HEK293 (cell line): ENCODE measurements around the gene GPR3.
"Not testable (repeated sequence)": the region's sequence is repeated elsewhere in the genome, so short reads cannot be mapped to it uniquely, and the experiment has no call there.

Experiments
- CTCF ChIA-PET: fragments of 350-600 bp; formaldehyde crosslinking; extraction: SDS; loops from one replicate; lab custom pipeline; 2021; ENCODE audit warnings: antibody characterized with exemption; lab: Yijun Ruan, JAX
- POLR2A ChIA-PET: fragments of 300-600 bp; formaldehyde crosslinking; extraction: SDS; loops from one replicate; lab custom pipeline; 2020; ENCODE audit warnings: antibody characterized with exemption, inconsistent platforms; lab: Yijun Ruan, JAX
- H3K27ac ChIP-seq: fragments of 200-500 bp; sonication (Bioruptor generic); 2 replicates; pipeline ENCODE4 v1.5.1; 2014; ENCODE audit warnings: low read depth, low read length, control low read depth, inconsistent platforms; ENCODE audit errors: extremely low read depth
- H3K36me3 ChIP-seq, 2 experiments: fragments of 200-500 bp in 1 of 2; sonication (Bioruptor generic) in 1 of 2; 1 replicate in 1 of 2; 2 replicates in 1 of 2; pipeline ENCODE4 v1.5.1; 2014 to 2017; ENCODE audit warnings: inconsistent platforms in 2 of 2, low read length in 2 of 2; ENCODE audit not compliant: control insufficient read depth in 2 of 2, insufficient read depth in 1 of 2
- H3K4me1 ChIP-seq: fragments of 200-500 bp; sonication (Bioruptor generic); 2 replicates; pipeline ENCODE4 v1.5.1; 2014; ENCODE audit warnings: mild to moderate bottlenecking, low read length, inconsistent platforms; ENCODE audit not compliant: control insufficient read depth, insufficient read depth
- H3K4me3 ChIP-seq: 2 replicates; pipeline ENCODE4 v1.5.1; 2011; ENCODE audit warnings: low read depth, mild to moderate bottlenecking, control low read depth, low read length, moderate library complexity
- H3K9me3 ChIP-seq: fragments of 200-500 bp; sonication (Bioruptor generic); 2 replicates; pipeline ENCODE4 v1.5.1; 2014; ENCODE audit warnings: low read depth, low read length, inconsistent platforms; ENCODE audit not compliant: control insufficient read depth, insufficient read depth
- CTCF ChIP-seq: fragments of 450-650 bp; formaldehyde crosslinking; IDR thresholded peaks from 2 replicates; pipeline ENCODE4 v1.5.1; 2016; ENCODE audit warnings: missing biosample characterization, missing genetic modification characterization
- PRDM1 ChIP-seq: fragments of 450-650 bp; formaldehyde crosslinking; IDR thresholded peaks from 2 replicates; pipeline ENCODE4; 2016; ENCODE audit warnings: missing biosample characterization, missing genetic modification characterization
- PRDM2 ChIP-seq: fragments of 450-650 bp; formaldehyde crosslinking; IDR thresholded peaks from 2 replicates; pipeline ENCODE4 v1.5.1; 2016; ENCODE audit warnings: missing biosample characterization, missing genetic modification characterization, borderline replicate concordance
- SALL2 ChIP-seq: fragments of 450-650 bp; formaldehyde crosslinking; IDR thresholded peaks from 2 replicates; pipeline ENCODE4 v1.5.0; 2017; ENCODE audit warnings: missing biosample characterization, mild to moderate bottlenecking, missing genetic modification characterization, borderline replicate concordance
- TRIM28 ChIP-seq: IDR thresholded peaks from 2 replicates; pipeline ENCODE4 v1.6.1; 2011; ENCODE audit warnings: low read length, control low read depth, borderline replicate concordance
- YY1 ChIP-seq: fragments of 450-650 bp; formaldehyde crosslinking; IDR thresholded peaks from 2 replicates; pipeline ENCODE4 v1.5.1; 2018; ENCODE audit warnings: missing biosample characterization, missing genetic modification characterization
- ZBTB26 ChIP-seq: fragments of 450-650 bp; formaldehyde crosslinking; optimal IDR thresholded peaks from 2 replicates; pipeline ENCODE3; 2016; ENCODE audit warnings: missing biosample characterization, mild to moderate bottlenecking, missing genetic modification characterization
- ZBTB8A ChIP-seq: fragments of 450-650 bp; formaldehyde crosslinking; IDR thresholded peaks from 2 replicates; pipeline ENCODE4 v1.5.1; 2016; ENCODE audit warnings: missing biosample characterization, missing genetic modification characterization
- ZNF112 ChIP-seq: fragments of 450-650 bp; formaldehyde crosslinking; IDR thresholded peaks from 2 replicates; pipeline ENCODE4 v1.5.0; 2017; ENCODE audit warnings: missing biosample characterization, missing genetic modification characterization
- ZNF155 ChIP-seq: fragments of 450-650 bp; formaldehyde crosslinking; IDR thresholded peaks from 2 replicates; pipeline ENCODE4 v1.5.1; 2016; ENCODE audit warnings: missing biosample characterization, missing genetic modification characterization
- ZNF157 ChIP-seq: fragments of 450-650 bp; formaldehyde crosslinking; IDR thresholded peaks from 2 replicates; pipeline ENCODE4 v1.5.1; 2016; ENCODE audit warnings: missing biosample characterization, missing genetic modification characterization
- ZNF239 ChIP-seq: fragments of 450-650 bp; formaldehyde crosslinking; IDR thresholded peaks from 2 replicates; pipeline ENCODE4 v1.5.1; 2016; ENCODE audit warnings: missing biosample characterization, missing genetic modification characterization
- ZNF366 ChIP-seq: fragments of 450-650 bp; formaldehyde crosslinking; conservative IDR thresholded peaks from 2 replicates; pipeline ENCODE4 v1.5.1; 2016; ENCODE audit warnings: missing biosample characterization, missing genetic modification characterization
- ZNF555 ChIP-seq: fragments of 450-650 bp; formaldehyde crosslinking; conservative IDR thresholded peaks from 2 replicates; pipeline ENCODE4 v1.5.1; 2017; ENCODE audit warnings: missing biosample characterization, mild to moderate bottlenecking, missing genetic modification characterization, inconsistent platforms
- ZNF670 ChIP-seq: fragments of 450-650 bp; formaldehyde crosslinking; IDR thresholded peaks from 2 replicates; pipeline ENCODE4 v1.5.1; 2016; ENCODE audit warnings: missing biosample characterization, missing genetic modification characterization, low read depth
- ZSCAN16 ChIP-seq: fragments of 450-650 bp; formaldehyde crosslinking; IDR thresholded peaks from 2 replicates; pipeline ENCODE4 v1.5.1; 2016; ENCODE audit warnings: missing biosample characterization, missing genetic modification characterization
- TF ChIP-seq, protein P1 (sequence below): fragments of 450-650 bp; formaldehyde crosslinking; IDR thresholded peaks from 2 replicates; pipeline ENCODE4 v1.5.1; 2017; ENCODE audit warnings: missing biosample characterization, missing genetic modification characterization
- TF ChIP-seq, protein P2 (sequence below): fragments of 450-650 bp; formaldehyde crosslinking; IDR thresholded peaks from 2 replicates; pipeline ENCODE4 v1.5.1; 2016; ENCODE audit warnings: missing biosample characterization, missing genetic modification characterization, borderline replicate concordance
- TF ChIP-seq, protein P3 (sequence below): fragments of 450-650 bp; formaldehyde crosslinking; IDR thresholded peaks from 2 replicates; pipeline ENCODE4 v1.5.1; 2016; ENCODE audit warnings: missing biosample characterization, missing genetic modification characterization
- TF ChIP-seq, protein P4 (sequence below): fragments of 450-650 bp; formaldehyde crosslinking; IDR thresholded peaks from 2 replicates; pipeline ENCODE4 v1.5.1; 2016; ENCODE audit warnings: missing biosample characterization, missing genetic modification characterization

The GPR3 gene

GRCh38 chr1:27406362-27406680 is 13.9 kb downstream of the GPR3 start (continued):
- TF ChIP-seq, protein P1, sequence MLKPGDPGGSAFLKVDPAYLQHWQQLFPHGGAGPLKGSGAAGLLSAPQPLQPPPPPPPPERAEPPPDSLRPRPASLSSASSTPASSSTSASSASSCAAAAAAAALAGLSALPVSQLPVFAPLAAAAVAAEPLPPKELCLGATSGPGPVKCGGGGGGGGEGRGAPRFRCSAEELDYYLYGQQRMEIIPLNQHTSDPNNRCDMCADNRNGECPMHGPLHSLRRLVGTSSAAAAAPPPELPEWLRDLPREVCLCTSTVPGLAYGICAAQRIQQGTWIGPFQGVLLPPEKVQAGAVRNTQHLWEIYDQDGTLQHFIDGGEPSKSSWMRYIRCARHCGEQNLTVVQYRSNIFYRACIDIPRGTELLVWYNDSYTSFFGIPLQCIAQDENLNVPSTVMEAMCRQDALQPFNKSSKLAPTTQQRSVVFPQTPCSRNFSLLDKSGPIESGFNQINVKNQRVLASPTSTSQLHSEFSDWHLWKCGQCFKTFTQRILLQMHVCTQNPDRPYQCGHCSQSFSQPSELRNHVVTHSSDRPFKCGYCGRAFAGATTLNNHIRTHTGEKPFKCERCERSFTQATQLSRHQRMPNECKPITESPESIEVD: no peak
- no peak for TF ChIP-seq ZNF155 (tag by site-specific recombination)
- TF ChIP-seq ZNF239 (tag by site-specific recombination): no peak
- TF ChIP-seq PRDM2 (tag by site-specific recombination): no peak
- TF ChIP-seq ZNF555 (tag by site-specific recombination): no peak
- no peak for TF ChIP-seq ZBTB8A (tag by site-specific recombination)
- no peak for TF ChIP-seq ZBTB26
- TF ChIP-seq TRIM28: no peak
- TF ChIP-seq YY1: no peak
- TF ChIP-seq SALL2 (tag by site-specific recombination): no peak
- no peak for TF ChIP-seq ZNF366 (tag by site-specific recombination)
- no peak for TF ChIP-seq CTCF (tag by site-specific recombination)

DNA sequence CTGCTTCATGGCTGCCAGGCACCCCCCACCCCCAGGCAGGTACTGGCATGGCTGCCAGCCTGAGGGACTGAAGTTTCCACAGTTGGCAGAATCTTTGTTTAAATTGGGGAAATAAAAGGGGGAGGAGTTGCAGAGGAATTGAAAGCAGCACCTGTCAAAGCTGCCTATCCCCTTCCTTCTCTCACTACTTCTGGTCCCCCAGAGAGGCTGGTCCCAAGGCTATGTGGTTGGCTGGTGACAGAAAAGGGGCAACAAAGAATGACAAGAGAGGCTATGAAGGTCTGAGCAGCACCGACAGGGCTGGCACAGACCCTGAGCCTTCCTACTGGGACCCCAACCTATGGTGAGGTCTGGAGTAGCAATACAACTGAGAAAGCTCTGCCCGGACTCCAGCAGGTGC is 14.4 kb downstream of the GPR3 start:
- CTCF ChIA-PET: interaction anchor here (1.9 kb wide), 1 partner anchor 12 kb away, joined by 5 read pairs; no protein-coding TSS in a partner anchor
- H3K4me3 ChIP-seq, H3K4me1 ChIP-seq, POLR2A ChIA-PET, H3K27ac ChIP-seq, H3K9me3 ChIP-seq: not testable (repeated sequence)
- peaks cover 0 to 59% of the 10 kb centered on the region in 2 experiments; a peak in 2 of 3 replicates for H3K36me3 ChIP-seq

- CTCF ChIA-PET: no interaction called here
- peaks cover 6 to 73% of the 10 kb centered on the region in 2 experiments; a peak in 2 of 3 replicates for H3K36me3 ChIP-seq
- POLR2A ChIA-PET: no interaction called here
- H3K27ac ChIP-seq: no peak overlapping the region
- no peaks in the 10 kb centered on the region for H3K9me3 ChIP-seq
- H3K4me1 ChIP-seq: no peaks in the 10 kb centered on the region
- H3K4me3 ChIP-seq: no peak overlapping the region
- TF ChIP-seq ZNF670 (tag by site-specific recombination): no peak
- TF ChIP-seq, protein P2, sequence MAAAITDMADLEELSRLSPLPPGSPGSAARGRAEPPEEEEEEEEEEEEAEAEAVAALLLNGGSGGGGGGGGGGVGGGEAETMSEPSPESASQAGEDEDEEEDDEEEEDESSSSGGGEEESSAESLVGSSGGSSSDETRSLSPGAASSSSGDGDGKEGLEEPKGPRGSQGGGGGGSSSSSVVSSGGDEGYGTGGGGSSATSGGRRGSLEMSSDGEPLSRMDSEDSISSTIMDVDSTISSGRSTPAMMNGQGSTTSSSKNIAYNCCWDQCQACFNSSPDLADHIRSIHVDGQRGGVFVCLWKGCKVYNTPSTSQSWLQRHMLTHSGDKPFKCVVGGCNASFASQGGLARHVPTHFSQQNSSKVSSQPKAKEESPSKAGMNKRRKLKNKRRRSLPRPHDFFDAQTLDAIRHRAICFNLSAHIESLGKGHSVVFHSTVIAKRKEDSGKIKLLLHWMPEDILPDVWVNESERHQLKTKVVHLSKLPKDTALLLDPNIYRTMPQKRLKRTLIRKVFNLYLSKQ: no peak
- TF ChIP-seq, protein P3, sequence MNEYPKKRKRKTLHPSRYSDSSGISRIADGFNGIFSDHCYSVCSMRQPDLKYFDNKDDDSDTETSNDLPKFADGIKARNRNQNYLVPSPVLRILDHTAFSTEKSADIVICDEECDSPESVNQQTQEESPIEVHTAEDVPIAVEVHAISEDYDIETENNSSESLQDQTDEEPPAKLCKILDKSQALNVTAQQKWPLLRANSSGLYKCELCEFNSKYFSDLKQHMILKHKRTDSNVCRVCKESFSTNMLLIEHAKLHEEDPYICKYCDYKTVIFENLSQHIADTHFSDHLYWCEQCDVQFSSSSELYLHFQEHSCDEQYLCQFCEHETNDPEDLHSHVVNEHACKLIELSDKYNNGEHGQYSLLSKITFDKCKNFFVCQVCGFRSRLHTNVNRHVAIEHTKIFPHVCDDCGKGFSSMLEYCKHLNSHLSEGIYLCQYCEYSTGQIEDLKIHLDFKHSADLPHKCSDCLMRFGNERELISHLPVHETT (tag by site-specific recombination): no peak
- TF ChIP-seq, protein P4, sequence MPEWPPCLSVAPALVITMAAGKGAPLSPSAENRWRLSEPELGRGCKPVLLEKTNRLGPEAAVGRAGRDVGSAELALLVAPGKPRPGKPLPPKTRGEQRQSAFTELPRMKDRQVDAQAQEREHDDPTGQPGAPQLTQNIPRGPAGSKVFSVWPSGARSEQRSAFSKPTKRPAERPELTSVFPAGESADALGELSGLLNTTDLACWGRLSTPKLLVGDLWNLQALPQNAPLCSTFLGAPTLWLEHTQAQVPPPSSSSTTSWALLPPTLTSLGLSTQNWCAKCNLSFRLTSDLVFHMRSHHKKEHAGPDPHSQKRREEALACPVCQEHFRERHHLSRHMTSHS (tag by site-specific recombination): no peak
- no peak for TF ChIP-seq ZSCAN16 (tag by site-specific recombination)
- TF ChIP-seq ZNF112 (tag by site-specific recombination): no peak
- TF ChIP-seq PRDM1 (tag by site-specific recombination): no peak
- no peak for TF ChIP-seq ZNF157 (tag by site-specific recombination)
These were observed 15.7 kb downstream of the GPR3 start for GRCh38 chr1:27408151-27408550.
